ENCODE results near the gene EPS8L3. TPM values are rescaled to one million over a fixed set of nuclear protein-coding genes. Genes with fewer than 3 reads are reported as not detected.
A peak's percentile ranks its signal among the peaks of the same experiment; 100 is the strongest.

EPS8L3 gene
- total RNA-seq, 4 donors from 2014 or later = not detected

DNA sequence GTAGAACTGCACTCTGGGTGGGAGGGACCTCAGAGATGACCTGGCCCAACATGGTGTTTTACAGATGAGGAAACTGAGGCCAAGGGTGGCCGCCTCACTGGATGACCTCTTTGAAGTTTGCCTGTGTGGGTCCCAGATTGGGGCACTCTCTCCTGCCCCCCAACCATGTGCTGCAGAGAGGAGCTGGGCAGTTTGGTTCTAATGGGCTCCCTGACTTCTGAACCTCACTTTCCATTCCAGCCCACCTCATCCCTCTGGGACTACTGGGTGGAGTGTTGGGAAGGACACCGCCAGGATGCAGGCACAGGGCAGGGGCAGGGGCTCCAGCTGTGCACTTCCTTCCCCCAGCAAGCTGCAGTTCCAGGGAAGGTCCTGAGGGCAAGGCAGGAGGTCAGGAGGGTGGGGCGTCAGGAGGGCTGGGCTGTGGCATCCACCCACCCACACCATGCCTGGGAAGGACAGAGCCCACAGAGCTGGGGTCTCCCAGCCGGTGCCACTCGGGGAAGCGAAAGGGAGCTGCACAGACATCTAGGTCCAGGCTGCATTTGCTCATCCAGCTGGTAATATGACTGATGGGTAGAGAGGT is 10.3 kb upstream of the EPS8L3 start:
- Histone ChIP-seq H3K4me1 (peaks cover 0 to 21% of the 10 kb centered on the region in 2 donors), H3K9me3 (no peaks in the 10 kb centered on the region), H3K27me3 (no peaks in the 10 kb centered on the region), H3K27ac (no peak overlapping the region), H3K36me3 (no peaks in the 10 kb centered on the region), H3K4me3 (replicated peaks in 1 of 3) (no peak overlapping the region)
- DNase-seq = no peak
- 50 to 59% methylated on average over 4 of the region's 6 CpGs for WGBS, 2 donors
- intact Hi-C loops (cut with DNase I) = loop anchor here (2.0 kb wide), 2 partner anchors 133 to 229 kb away; no protein-coding TSS in a partner anchor
- TF ChIP-seq CTCF (IDR thresholded peaks at IDR 0.05) = no peak

DNA sequence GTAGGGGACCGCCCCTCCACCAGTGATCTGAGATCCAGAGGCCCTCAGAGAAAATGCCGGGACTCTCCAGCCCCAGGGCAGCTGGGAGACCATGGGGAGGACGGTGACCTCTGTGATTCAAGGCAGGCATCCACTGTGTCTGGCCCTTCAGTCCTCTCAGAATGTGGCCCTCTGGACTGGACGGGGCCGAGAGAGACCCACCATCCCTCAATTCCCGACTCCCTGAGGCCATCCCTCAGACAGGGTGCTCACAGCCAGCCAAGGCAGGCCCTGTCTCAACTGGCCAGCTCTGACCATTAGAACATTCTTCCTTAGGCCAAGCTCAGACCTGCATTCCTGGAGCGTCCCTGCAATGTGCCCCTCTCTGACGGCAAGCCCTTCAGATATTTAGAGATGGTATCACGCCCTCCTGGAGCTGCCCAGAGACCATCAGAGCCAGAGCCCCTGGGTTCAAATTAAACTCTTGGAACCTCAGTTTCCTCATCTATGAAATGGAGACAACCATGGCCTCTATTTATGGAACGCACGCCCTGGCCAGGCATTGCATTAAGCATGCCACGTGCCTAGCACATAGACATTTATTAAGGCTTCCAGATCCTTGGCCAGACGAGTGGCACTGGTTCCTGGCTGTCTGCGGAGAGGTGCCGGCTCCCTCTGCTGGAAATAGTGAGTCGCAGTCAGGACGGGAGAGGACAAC is 9.6 kb upstream of the EPS8L3 start:
- Histone ChIP-seq H3K27ac (no peak overlapping the region), H3K4me3 (replicated peaks in 1 of 3) (no peak overlapping the region), H3K27me3 (no peaks in the 10 kb centered on the region), H3K36me3 (no peaks in the 10 kb centered on the region), H3K9me3 (no peaks in the 10 kb centered on the region), H3K4me1 (peaks cover 0 to 21% of the 10 kb centered on the region in 2 donors)
- 36 to 65% methylated on average over 12 to 13 of the region's 17 CpGs for WGBS, 2 donors
- intact Hi-C loops (cut with DNase I) = loop anchor here (2.0 kb wide), 1 partner anchor 133 kb away; no protein-coding TSS in a partner anchor
- peak; percentile 85 to 88 for DNase-seq
- TF ChIP-seq CTCF (IDR thresholded peaks at IDR 0.05) = peak; percentile 54 to 96 (median 94)
- no peak for TF ChIP-seq POLR2A (IDR thresholded peaks at IDR 0.05)

DNA sequence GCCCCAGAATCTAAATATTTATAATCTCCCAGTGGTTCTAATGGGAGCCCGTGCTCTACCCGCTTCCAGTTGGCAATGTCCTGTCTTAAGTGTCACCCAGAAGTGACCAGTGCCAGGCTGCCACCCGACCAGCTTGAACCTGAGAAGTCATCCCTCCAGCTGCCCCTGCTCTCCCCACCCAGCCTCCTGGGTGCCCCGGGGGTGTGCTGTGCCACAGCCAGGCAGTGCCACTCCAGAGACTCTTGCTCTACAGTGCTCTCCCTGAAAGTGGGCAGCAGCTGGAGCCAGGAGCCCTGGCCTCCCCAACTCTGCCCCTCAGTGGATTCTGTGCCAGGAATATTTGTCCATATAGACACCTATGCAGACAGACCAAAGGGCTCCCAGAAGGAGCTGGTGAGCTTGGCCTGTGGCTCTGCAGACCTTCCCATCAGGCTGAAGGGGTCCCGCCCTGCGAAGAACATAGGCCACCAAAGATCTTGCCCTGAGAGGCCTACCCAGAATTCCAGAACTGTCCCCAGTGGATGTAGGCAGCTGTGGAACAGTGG is 9.0 kb upstream of the EPS8L3 start:
- intact Hi-C loops (cut with DNase I) = loop anchor here (2.0 kb wide), 1 partner anchor 132 kb away; no protein-coding TSS in a partner anchor
- DNase-seq = no peak
- 88 to 97% methylated on average over 4 to 6 of the region's 6 CpGs for WGBS, 2 donors
- Histone ChIP-seq H3K4me1 (peaks cover 0 to 21% of the 10 kb centered on the region in 2 donors), H3K36me3 (no peaks in the 10 kb centered on the region), H3K9me3 (no peaks in the 10 kb centered on the region), H3K4me3 (replicated peaks in 1 of 3) (no peak overlapping the region), H3K27ac (no peak overlapping the region), H3K27me3 (no peaks in the 10 kb centered on the region)
- TF ChIP-seq CTCF (IDR thresholded peaks at IDR 0.05) = no peak
- TF ChIP-seq POLR2A (IDR thresholded peaks at IDR 0.05) = no peak

- Histone ChIP-seq H3K27ac (no peak overlapping the region), H3K4me1 (peaks cover 0 to 19% of the 10 kb centered on the region in 2 donors), H3K9me3 (no peaks in the 10 kb centered on the region), H3K36me3 (no peaks in the 10 kb centered on the region), H3K4me3 (replicated peaks in 1 of 3) (no peak overlapping the region), H3K27me3 (no peaks in the 10 kb centered on the region)
- WGBS, 2 donors = 73 to 91% methylated on average over 7 to 10 of the region's 10 CpGs
- no peak for TF ChIP-seq POLR2A (IDR thresholded peaks at IDR 0.05)
- TF ChIP-seq CTCF (IDR thresholded peaks at IDR 0.05) = no peak
- DNase-seq = no peak
- intact Hi-C loops (cut with DNase I) = loop anchor here (2.0 kb wide), 1 partner anchor 131 kb away; no protein-coding TSS in a partner anchor
Observed at GRCh38 chr1:109771712-109772657, 8.3 kb upstream of the EPS8L3 start.
